ENCODE measurements around the gene KLHL25. TPM values are rescaled to one million over a fixed set of nuclear protein-coding genes. Genes with fewer than 3 reads are reported as not detected.

The KLHL25 gene
- total RNA-seq, 1 experiment from 2014 or later = 11.5 TPM

DNA sequence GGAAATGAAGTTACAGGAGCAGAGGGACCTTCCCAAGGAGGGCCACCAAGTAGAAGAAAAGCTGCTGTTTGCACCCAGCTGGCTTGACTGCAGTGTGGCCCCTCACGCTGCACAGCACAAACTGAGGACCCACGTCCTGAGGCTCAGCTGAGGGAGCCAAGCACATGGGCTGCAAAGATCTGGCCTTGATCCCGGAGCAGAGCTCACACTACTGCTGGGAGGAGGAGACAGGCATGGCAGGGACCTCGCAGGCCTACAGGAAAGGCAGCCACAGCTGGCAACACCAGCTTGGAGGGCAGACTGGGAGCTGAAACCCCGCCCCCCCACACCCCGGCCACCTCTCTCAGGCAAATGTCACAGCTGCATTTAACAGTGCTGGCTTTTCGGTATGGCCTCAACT lies 39.7 kb downstream of the KLHL25 start:
- Histone ChIP-seq H3K4me3 (ENCODE audit: low read depth, low read length, poor library complexity, severe bottlenecking) (no peak overlapping the region), H3K27me3 (replicated peaks; ENCODE audit: insufficient read depth, low read depth, low read length, poor library complexity) (no peaks in the 10 kb centered on the region), H3K27ac (ENCODE audit: low read depth, low read length, poor library complexity, severe bottlenecking) (no peak overlapping the region), H3K9me3 (ENCODE audit: low read depth, low read length, poor library complexity, severe bottlenecking) (no peaks in the 10 kb centered on the region), H3K36me3 (ENCODE audit: insufficient read depth, low read length, poor library complexity, severe bottlenecking) (no peaks in the 10 kb centered on the region), H3K4me1 (ENCODE audit: insufficient read depth, low read length, poor library complexity, severe bottlenecking) (no peaks in the 10 kb centered on the region)
- POLR2A ChIA-PET (ENCODE audit: low non-redundant PET) = no interaction called here
- DNase-seq (ENCODE audit: low spot score) = no peak
- CTCF ChIA-PET = no interaction called here
- TF ChIP-seq EZH2 (IDR thresholded peaks at IDR 0.05; ENCODE audit: borderline replicate concordance, low read depth, low read length, poor library complexity, severe bottlenecking) = no peak
- TF ChIP-seq, protein P1, sequence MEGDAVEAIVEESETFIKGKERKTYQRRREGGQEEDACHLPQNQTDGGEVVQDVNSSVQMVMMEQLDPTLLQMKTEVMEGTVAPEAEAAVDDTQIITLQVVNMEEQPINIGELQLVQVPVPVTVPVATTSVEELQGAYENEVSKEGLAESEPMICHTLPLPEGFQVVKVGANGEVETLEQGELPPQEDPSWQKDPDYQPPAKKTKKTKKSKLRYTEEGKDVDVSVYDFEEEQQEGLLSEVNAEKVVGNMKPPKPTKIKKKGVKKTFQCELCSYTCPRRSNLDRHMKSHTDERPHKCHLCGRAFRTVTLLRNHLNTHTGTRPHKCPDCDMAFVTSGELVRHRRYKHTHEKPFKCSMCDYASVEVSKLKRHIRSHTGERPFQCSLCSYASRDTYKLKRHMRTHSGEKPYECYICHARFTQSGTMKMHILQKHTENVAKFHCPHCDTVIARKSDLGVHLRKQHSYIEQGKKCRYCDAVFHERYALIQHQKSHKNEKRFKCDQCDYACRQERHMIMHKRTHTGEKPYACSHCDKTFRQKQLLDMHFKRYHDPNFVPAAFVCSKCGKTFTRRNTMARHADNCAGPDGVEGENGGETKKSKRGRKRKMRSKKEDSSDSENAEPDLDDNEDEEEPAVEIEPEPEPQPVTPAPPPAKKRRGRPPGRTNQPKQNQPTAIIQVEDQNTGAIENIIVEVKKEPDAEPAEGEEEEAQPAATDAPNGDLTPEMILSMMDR (conservative IDR thresholded peaks at IDR 0.05; ENCODE audit: low read depth, low read length) = no peak
- no TSS peak for BruUV-seq (replicated peaks)
- intact Hi-C loops (cut with micrococcal nuclease; ENCODE audit: unreplicated experiment) = no loop called here

DNA sequence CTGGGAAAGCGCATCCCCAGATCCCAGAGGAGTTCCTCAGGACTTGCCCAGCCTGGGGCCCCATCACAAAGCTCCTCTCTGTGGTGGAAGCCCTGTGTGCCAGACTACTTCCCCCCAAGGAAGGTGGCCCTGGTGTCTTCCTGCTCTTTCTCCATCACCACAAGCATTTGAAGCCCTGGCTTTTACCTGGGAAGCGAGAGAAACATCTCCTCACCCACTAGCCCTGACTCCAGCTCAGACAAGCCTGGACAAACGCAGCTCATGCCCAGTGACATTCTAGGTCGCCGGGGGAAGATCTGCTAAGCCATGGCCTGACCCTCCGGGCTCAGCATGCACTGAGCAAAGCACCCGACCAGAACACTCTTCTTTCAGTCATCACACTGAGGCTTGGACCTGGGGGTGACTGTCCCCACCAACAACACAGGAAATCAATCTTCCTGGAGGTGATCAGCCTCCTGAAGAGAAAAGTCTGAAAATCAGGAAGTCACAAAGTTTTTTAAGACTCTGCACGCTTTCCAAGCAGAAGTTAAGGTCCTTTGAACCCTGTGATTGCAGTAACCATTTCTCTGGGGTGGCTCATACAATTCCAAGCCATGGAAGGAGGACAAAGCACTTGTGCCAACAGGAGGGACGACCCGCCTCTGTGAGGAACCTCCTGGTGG lies 40.8 kb downstream of the KLHL25 start:
- H3K4me1 ChIP-seq (ENCODE audit: insufficient read depth, low read length, poor library complexity, severe bottlenecking) = no peaks in the 10 kb centered on the region
- no peak for DNase-seq (ENCODE audit: low spot score)
- H3K27me3 ChIP-seq (replicated peaks; ENCODE audit: insufficient read depth, low read depth, low read length, poor library complexity) = no peaks in the 10 kb centered on the region
- ChIA-PET POLR2A (ENCODE audit: low non-redundant PET) (no interaction called here), CTCF (no interaction called here)
- TF ChIP-seq EZH2 (IDR thresholded peaks at IDR 0.05; ENCODE audit: borderline replicate concordance, low read depth, low read length, poor library complexity, severe bottlenecking) = no peak
- TF ChIP-seq, protein P1 (conservative IDR thresholded peaks at IDR 0.05; ENCODE audit: low read depth, low read length) = no peak
- no TSS peak for BruUV-seq (replicated peaks)
- intact Hi-C loops (cut with micrococcal nuclease; ENCODE audit: unreplicated experiment) = no loop called here
- no peak overlapping the region for H3K4me3 ChIP-seq (ENCODE audit: low read depth, low read length, poor library complexity, severe bottlenecking)
- no peak overlapping the region for H3K27ac ChIP-seq (ENCODE audit: low read depth, low read length, poor library complexity, severe bottlenecking)
- H3K9me3 ChIP-seq (ENCODE audit: low read depth, low read length, poor library complexity, severe bottlenecking) = no peaks in the 10 kb centered on the region
- H3K36me3 ChIP-seq (ENCODE audit: insufficient read depth, low read length, poor library complexity, severe bottlenecking) = no peaks in the 10 kb centered on the region

DNA sequence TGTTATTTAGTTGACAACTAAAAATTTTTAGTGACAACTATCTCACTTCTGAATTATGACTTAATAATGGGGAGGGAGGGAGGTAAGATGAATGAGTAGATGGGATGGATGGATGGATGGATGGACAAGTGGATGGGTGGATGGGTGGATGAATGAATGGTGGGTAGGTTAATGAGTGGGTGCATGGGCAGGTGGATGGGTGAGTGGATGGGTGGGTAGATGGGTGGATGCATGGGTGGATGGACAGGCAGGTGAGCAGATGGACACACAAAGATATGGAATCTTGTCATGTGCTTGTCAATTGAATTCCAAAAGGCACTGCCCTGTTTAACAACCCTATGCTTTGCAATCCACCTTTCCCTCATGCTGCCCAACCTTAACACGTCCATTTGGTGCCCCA lies 41.5 kb downstream of the KLHL25 start:
- no peak overlapping the region for H3K4me3 ChIP-seq (ENCODE audit: low read depth, low read length, poor library complexity, severe bottlenecking)
- ChIA-PET CTCF (no interaction called here), POLR2A (ENCODE audit: low non-redundant PET) (no interaction called here)
- H3K9me3 ChIP-seq (ENCODE audit: low read depth, low read length, poor library complexity, severe bottlenecking) = no peaks in the 10 kb centered on the region
- intact Hi-C loops (cut with micrococcal nuclease; ENCODE audit: unreplicated experiment) = no loop called here
- DNase-seq (ENCODE audit: low spot score) = no peak
- TF ChIP-seq, protein P1 (conservative IDR thresholded peaks at IDR 0.05; ENCODE audit: low read depth, low read length) = no peak
- no peak for TF ChIP-seq EZH2 (IDR thresholded peaks at IDR 0.05; ENCODE audit: borderline replicate concordance, low read depth, low read length, poor library complexity, severe bottlenecking)
- H3K27ac ChIP-seq (ENCODE audit: low read depth, low read length, poor library complexity, severe bottlenecking) = no peak overlapping the region
- no peaks in the 10 kb centered on the region for H3K4me1 ChIP-seq (ENCODE audit: insufficient read depth, low read length, poor library complexity, severe bottlenecking)
- peaks cover 6% of the 10 kb centered on the region for H3K36me3 ChIP-seq (ENCODE audit: insufficient read depth, low read length, poor library complexity, severe bottlenecking)
- H3K27me3 ChIP-seq (replicated peaks; ENCODE audit: insufficient read depth, low read depth, low read length, poor library complexity) = no peaks in the 10 kb centered on the region
- BruUV-seq (replicated peaks) = no TSS peak
